Measurements from ENCODE around the gene SASH1.

DNA sequence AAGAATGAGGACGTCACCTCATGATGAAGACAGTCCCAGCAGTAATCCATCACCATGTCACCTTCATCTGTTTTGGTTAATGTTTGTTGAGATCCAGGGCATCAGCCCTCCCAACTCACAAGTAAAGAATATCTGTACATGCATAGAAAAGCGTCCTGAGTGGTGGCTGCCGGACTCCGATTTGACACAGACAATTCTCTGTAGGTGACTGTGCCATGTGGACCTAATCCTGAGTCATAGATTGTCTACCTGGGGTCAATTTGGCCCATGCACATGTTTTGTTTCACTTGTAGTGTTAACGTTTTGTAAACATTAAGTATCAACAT is 235.8 kb downstream of the SASH1 start:
- TF ChIP-seq, protein P1, sequence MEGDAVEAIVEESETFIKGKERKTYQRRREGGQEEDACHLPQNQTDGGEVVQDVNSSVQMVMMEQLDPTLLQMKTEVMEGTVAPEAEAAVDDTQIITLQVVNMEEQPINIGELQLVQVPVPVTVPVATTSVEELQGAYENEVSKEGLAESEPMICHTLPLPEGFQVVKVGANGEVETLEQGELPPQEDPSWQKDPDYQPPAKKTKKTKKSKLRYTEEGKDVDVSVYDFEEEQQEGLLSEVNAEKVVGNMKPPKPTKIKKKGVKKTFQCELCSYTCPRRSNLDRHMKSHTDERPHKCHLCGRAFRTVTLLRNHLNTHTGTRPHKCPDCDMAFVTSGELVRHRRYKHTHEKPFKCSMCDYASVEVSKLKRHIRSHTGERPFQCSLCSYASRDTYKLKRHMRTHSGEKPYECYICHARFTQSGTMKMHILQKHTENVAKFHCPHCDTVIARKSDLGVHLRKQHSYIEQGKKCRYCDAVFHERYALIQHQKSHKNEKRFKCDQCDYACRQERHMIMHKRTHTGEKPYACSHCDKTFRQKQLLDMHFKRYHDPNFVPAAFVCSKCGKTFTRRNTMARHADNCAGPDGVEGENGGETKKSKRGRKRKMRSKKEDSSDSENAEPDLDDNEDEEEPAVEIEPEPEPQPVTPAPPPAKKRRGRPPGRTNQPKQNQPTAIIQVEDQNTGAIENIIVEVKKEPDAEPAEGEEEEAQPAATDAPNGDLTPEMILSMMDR (IDR thresholded peaks at IDR 0.05; ENCODE audit: insufficient read depth, low read depth, low read length), result no peak
- TF ChIP-seq EZH2 (IDR thresholded peaks at IDR 0.05; ENCODE audit: insufficient read depth, low read length), result no peak

All from astrocyte (in vitro differentiated cells and primary cell).